GM12892 (cell line): ENCODE results near the gene PEAK1.

Experiments used
- POLR2A ChIP-seq: IDR thresholded peaks from 2 replicates; pipeline ENCODE4 v1.6.1; 2011; ENCODE audit warnings: low read depth, low read length, control low read depth
- TAF1 ChIP-seq: IDR thresholded peaks from 2 replicates; pipeline ENCODE4 v1.6.1; 2011; ENCODE audit warnings: low read depth, mild to moderate bottlenecking, control low read depth, low read length, borderline replicate concordance

- TF ChIP-seq TAF1 (no peak), POLR2A (no peak)
Measured at GRCh38 chr15:77335298-77335697, 84.6 kb downstream of the PEAK1 start.
